B cell (primary cell): ENCODE measurements around the gene IL6ST. TPM values are rescaled to one million over a fixed set of nuclear protein-coding genes. Genes with fewer than 3 reads are reported as not detected.
"Not testable (repeated sequence)": the region's sequence is repeated elsewhere in the genome, so short reads cannot be mapped to it uniquely, and the experiment has no call there.

Experiments used
- ATAC-seq: fragments of 200-7000 bp; cut with Tn5 transposase; one replicate; pipeline ENCODE4 v1.10.0; 2021; ENCODE audit warnings: low read depth, mild to moderate bottlenecking, moderate number of reproducible peaks, moderate library complexity
- CTCF ChIA-PET: fragments of 350-600 bp; sonication (Branson Sonifier 250); formaldehyde crosslinking; loops from one replicate; lab custom pipeline; 2021; ENCODE audit warnings: antibody characterized with exemption, inconsistent platforms; lab: Charles Lee
- POLR2A ChIA-PET: fragments of 350-600 bp; sonication (Branson Sonifier 250); formaldehyde crosslinking; loops from one replicate; lab custom pipeline; 2021; ENCODE audit warnings: antibody characterized with exemption; lab: Charles Lee
- DNase-seq: peaks from one replicate; pipeline ENCODE4 v3.0.0; 2013
- H2AFZ ChIP-seq: 2 replicates; pipeline ENCODE4 v1.6.1; 2012; ENCODE audit warnings: mild to moderate bottlenecking, low read depth, low read length; ENCODE audit not compliant: insufficient read depth, poor library complexity, severe bottlenecking
- H3K27ac ChIP-seq, 2 donors: 1 replicate in 1 of 2; 2 replicates in 1 of 2; pipeline ENCODE4 v1.5.1; 2012 to 2013; ENCODE audit warnings: low read length in 2 of 2, mild to moderate bottlenecking in 2 of 2, moderate library complexity in 1 of 2
- H3K27me3 ChIP-seq, 4 experiments: fragments of 200-600 bp in 1 of 4; sonication (generic) in 1 of 4; replicated peaks in 1 of 4; 1 replicate in 2 of 4; 2 replicates in 2 of 4; pipeline versions ENCODE4 v1.6.1 to v1.7.0; 2013 to 2016; ENCODE audit warnings: low read length in 3 of 4, mild to moderate bottlenecking in 2 of 4, mixed read lengths in 1 of 4, moderate library complexity in 1 of 4; ENCODE audit not compliant: insufficient read depth in 4 of 4, control insufficient read depth in 3 of 4; ENCODE audit errors: control extremely low read depth in 1 of 4
- H3K36me3 ChIP-seq, 2 experiments: replicated peaks in 1 of 2; 1 replicate in 1 of 2; 2 replicates in 1 of 2; pipeline versions ENCODE4 v1.6.1 to v1.7.1; 2013; ENCODE audit warnings: low read length in 1 of 2; ENCODE audit not compliant: insufficient read depth in 2 of 2, control insufficient read depth in 1 of 2; ENCODE audit errors: control extremely low read depth in 1 of 2, extremely low read depth in 1 of 2
- H3K4me1 ChIP-seq, 2 donors: fragments of 200-600 bp in 1 of 2; sonication (generic) in 1 of 2; 1 replicate in 1 of 2; 2 replicates in 1 of 2; pipeline versions ENCODE4 v1.5.1 to v1.6.1; 2013 to 2017; ENCODE audit warnings: low read length in 2 of 2; ENCODE audit not compliant: control insufficient read depth in 2 of 2, insufficient read depth in 2 of 2
- H3K4me2 ChIP-seq: replicated peaks from 2 replicates; pipeline ENCODE3; 2012; ENCODE audit warnings: mild to moderate bottlenecking, low read depth, low read length; ENCODE audit not compliant: poor library complexity, severe bottlenecking
- H3K4me3 ChIP-seq, 5 experiments: fragments of 200-600 bp in 1 of 5; sonication (generic) in 1 of 5; 1 replicate in 3 of 5; 2 replicates in 2 of 5; pipeline versions ENCODE4 v1.5.1 to v1.7.0; 2011 to 2016; ENCODE audit warnings: low read length in 4 of 5, mild to moderate bottlenecking in 4 of 5, low read depth in 2 of 5, control low read depth in 1 of 5, moderate library complexity in 1 of 5; ENCODE audit not compliant: insufficient read depth in 1 of 5; ENCODE audit errors: control extremely low read depth in 1 of 5, extremely low read depth in 1 of 5
- H3K79me2 ChIP-seq: fragments of 200-600 bp; sonication (generic); one replicate; pipeline ENCODE4 v1.6.0; 2016; ENCODE audit warnings: low read length; ENCODE audit not compliant: control insufficient read depth, insufficient read depth
- H3K9ac ChIP-seq: fragments of 200-600 bp; sonication (generic); 2 replicates; pipeline ENCODE4 v1.6.1; 2017; ENCODE audit warnings: mild to moderate bottlenecking, low read length, moderate library complexity
- H3K9me3 ChIP-seq, 3 donors: one replicate each; pipeline versions ENCODE4 v1.6.1 to v1.7.1; 2013; ENCODE audit warnings: low read length in 2 of 3; ENCODE audit not compliant: control insufficient read depth in 2 of 3, insufficient read depth in 1 of 3; ENCODE audit errors: control extremely low read depth in 1 of 3
- H4K20me1 ChIP-seq: 2 replicates; pipeline ENCODE4 v1.6.0; 2012; ENCODE audit warnings: mild to moderate bottlenecking, low read length; ENCODE audit not compliant: insufficient read depth, control insufficient read depth, poor library complexity, severe bottlenecking
- H3K27ac Mint-ChIP-seq: one replicate; pipeline ENCODE4 v1.8.0; 2021; ENCODE audit warnings: mixed read lengths
- H3K27me3 Mint-ChIP-seq: one replicate; pipeline ENCODE4 v1.8.0; 2021; ENCODE audit warnings: mixed read lengths
- H3K4me1 Mint-ChIP-seq: one replicate; pipeline ENCODE4 v1.8.0; 2021; ENCODE audit warnings: mixed read lengths
- H3K4me3 Mint-ChIP-seq: one replicate; pipeline ENCODE4 v1.8.0; 2021; ENCODE audit warnings: mixed read lengths
- H3K9me3 Mint-ChIP-seq: one replicate; pipeline ENCODE4 v1.8.0; 2022; ENCODE audit warnings: mixed read lengths; ENCODE audit not compliant: insufficient read depth
- CTCF ChIP-seq: fragments of 200-600 bp; IDR thresholded peaks from one replicate; pipeline ENCODE4 v1.8.0; 2022; ENCODE audit warnings: antibody characterized with exemption, mild to moderate bottlenecking
- EZH2 ChIP-seq: IDR thresholded peaks from 2 replicates; pipeline ENCODE4 v1.6.1; 2012; ENCODE audit warnings: borderline replicate concordance, low read depth, mild to moderate bottlenecking, moderate library complexity, low read length; ENCODE audit not compliant: insufficient read depth, poor library complexity, severe bottlenecking
- WGBS: methylation state at CpG from one replicate; pipeline ENCODE4 v1.1.5; 2013; ENCODE audit warnings: missing lambda C conversion rate; ENCODE audit not compliant: insufficient coverage; 5-methylcytosine and 5-hydroxymethylcytosine counted together
- intact Hi-C: fragments of 100-400 bp; cut with micrococcal nuclease; formaldehyde crosslinking; loops from one replicate; pipeline ENCODE4 v1.10.0; 2022
- polyA plus RNA-seq: library from polyadenylated mRNA; depleted of rRNA; stranded (reverse); fragments of >200 nt; gene quantifications from 2 replicates; pipeline ENCODE4 v1.2.3, GENCODE V29; 2012
- total RNA-seq, 2 donors: library from RNA; stranded (reverse); fragments of 120-200 nt in 1 of 2; gene quantifications; 1 replicate in 1 of 2; 2 replicates in 1 of 2; pipeline versions ENCODE4 v1.2.3 to v1.2.4, GENCODE V29; 2013 to 2022

Gene IL6ST
- total and polyA plus RNA-seq, 2 donors (not counting 1 experiment from before 2014, with no cell fraction given) = 4.3 to 28.0 TPM

GRCh38 chr5:55991768-55992486 is 2.8 kb downstream of the IL6ST start:
- WGBS = 36% methylated on average over 1 of the region's 5 CpGs

GRCh38 chr5:55990895-55991294 is 3.9 kb downstream of the IL6ST start:
- Histone ChIP-seq H3K79me2 (peaks cover 54% of the 10 kb centered on the region), H4K20me1 (peaks cover 10% of the 10 kb centered on the region), H3K4me1 (peaks cover 11 to 18% of the 10 kb centered on the region in 2 donors)
- WGBS = no CpG with 5 or more reads among the region's 4 CpGs
- not testable (repeated sequence) for ATAC-seq, H3K4me3 Mint-ChIP-seq, H3K27me3 ChIP-seq, H3K9ac ChIP-seq, H3K27ac ChIP-seq, H3K27ac Mint-ChIP-seq, H3K9me3 ChIP-seq, H3K4me2 ChIP-seq, DNase-seq, H3K9me3 Mint-ChIP-seq, H3K27me3 Mint-ChIP-seq, H2AFZ ChIP-seq, H3K36me3 ChIP-seq, H3K4me3 ChIP-seq
- peaks cover 35% of the 10 kb centered on the region for H3K4me1 Mint-ChIP-seq
- CTCF ChIA-PET = interaction anchor here (0.7 to 1.1 kb wide), 3 partner anchors 10 to 210 kb away, joined by 3 to 4 read pairs (median 3); no protein-coding TSS in a partner anchor
- intact Hi-C loops = loop anchor here (5.0 to 10.0 kb wide), 5 partner anchors 449 to 1676 kb away; partner anchors contain the start of genes ARL15 and CDC20B
- POLR2A ChIA-PET = interaction anchor here (0.7 kb wide), 1 partner anchor 12 kb away, joined by 3 read pairs; no protein-coding TSS in a partner anchor

More at GRCh38 chr5:55991768-55992486, 2.8 kb downstream of the IL6ST start:
- no peak overlapping the region for H3K27ac ChIP-seq
- H3K4me1 Mint-ChIP-seq = peaks cover 38% of the 10 kb centered on the region
- peaks cover 11 to 18% of the 10 kb centered on the region in 2 donors for H3K4me1 ChIP-seq
- TF ChIP-seq EZH2 (no peak), CTCF (no peak)
- H3K4me3 ChIP-seq = no peak overlapping the region
- DNase-seq = no peak
- H3K36me3 ChIP-seq = no peaks in the 10 kb centered on the region
- no peaks in the 10 kb centered on the region for H3K27me3 Mint-ChIP-seq
- H3K9me3 ChIP-seq = no peaks in the 10 kb centered on the region
- no peaks in the 10 kb centered on the region for H3K27me3 ChIP-seq
- H3K9ac ChIP-seq = no peak overlapping the region
- H4K20me1 ChIP-seq = peaks cover 7% of the 10 kb centered on the region
- no peak overlapping the region for H3K27ac Mint-ChIP-seq
- H3K4me3 Mint-ChIP-seq = no peak overlapping the region
- intact Hi-C loops = loop anchor here (5.0 to 10.0 kb wide), 5 partner anchors 450 to 1677 kb away; partner anchors contain the start of genes ARL15 and CDC20B
- ChIA-PET POLR2A (interaction anchor here (0.7 kb wide), 2 partner anchors 11 to 1277 kb away, joined by 3 to 4 read pairs; no protein-coding TSS in a partner anchor), CTCF (interaction anchor here (1.1 to 1.3 kb wide), 2 partner anchors 52 to 55 kb away, joined by 3 to 4 read pairs; no protein-coding TSS in a partner anchor)
- ATAC-seq = no peak
- H3K4me2 ChIP-seq = no peak overlapping the region
- peaks cover 3% of the 10 kb centered on the region for H3K9me3 Mint-ChIP-seq
- peaks cover 46% of the 10 kb centered on the region for H3K79me2 ChIP-seq
- H2AFZ ChIP-seq = no peak overlapping the region
